Activated naive CD4-positive, alpha-beta T cell treated with anti-CD3 and anti-CD28 coated beads, Interleukin-2, amount 50 U/mL, for 24 hours (primary cell): ENCODE results near the gene ADAM22.

ENCODE experiments used
- H3K27ac Mint-ChIP-seq: one replicate; pipeline ENCODE4 v1.8.0; 2021; ENCODE audit warnings: mild to moderate bottlenecking, mixed read lengths
- H3K27me3 Mint-ChIP-seq: one replicate; pipeline ENCODE4 v1.8.0; 2021; ENCODE audit warnings: mixed read lengths
- H3K36me3 Mint-ChIP-seq: one replicate; pipeline ENCODE4 v1.8.0; 2021; ENCODE audit warnings: mixed read lengths
- H3K4me1 Mint-ChIP-seq: one replicate; pipeline ENCODE4 v1.8.0; 2021; ENCODE audit warnings: mixed read lengths
- H3K4me3 Mint-ChIP-seq: one replicate; pipeline ENCODE4 v1.8.0; 2021; ENCODE audit warnings: mild to moderate bottlenecking, mixed read lengths
- H3K9me3 Mint-ChIP-seq: one replicate; pipeline ENCODE4 v1.8.0; 2021; ENCODE audit warnings: mixed read lengths

The ADAM22 gene

DNA sequence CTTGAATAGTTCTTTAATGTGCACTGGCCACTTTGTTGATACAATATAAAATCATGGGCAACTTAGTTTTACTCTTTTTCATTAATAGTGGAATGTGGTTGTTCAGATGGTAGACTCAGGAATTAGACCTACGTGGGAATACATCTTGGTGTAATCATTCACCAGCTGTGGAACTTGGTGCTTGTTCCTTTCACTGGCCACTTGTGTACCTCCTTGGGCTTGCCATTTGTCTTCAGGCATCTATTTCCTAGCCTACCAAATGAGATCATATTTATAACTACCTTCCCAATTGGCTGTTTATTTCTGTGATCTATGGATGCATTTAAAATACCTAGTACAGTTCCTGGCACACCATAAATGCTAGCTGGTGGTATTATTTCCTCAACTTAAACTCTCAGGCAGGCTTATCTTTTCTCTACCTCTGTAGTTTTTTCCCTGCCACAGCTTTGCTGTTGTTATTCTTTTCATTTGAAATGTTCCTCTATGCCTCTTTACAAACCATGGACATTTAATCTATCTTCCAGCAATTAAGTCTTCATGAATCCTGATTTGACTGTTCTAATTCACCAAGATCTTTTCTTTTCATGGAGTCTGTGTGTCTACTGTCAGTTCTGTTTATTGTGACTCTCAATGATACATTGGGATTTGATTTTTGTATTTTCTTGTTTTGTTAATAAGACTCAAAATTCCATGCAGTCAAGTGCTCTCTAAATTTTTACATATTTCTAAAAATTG is 113.0 kb downstream of the ADAM22 start:
- peaks cover 12% of the 10 kb centered on the region for H3K4me1 Mint-ChIP-seq
- no peaks in the 10 kb centered on the region for H3K36me3 Mint-ChIP-seq
- H3K4me3 Mint-ChIP-seq: no peak overlapping the region
- no peaks in the 10 kb centered on the region for H3K9me3 Mint-ChIP-seq
- no peaks in the 10 kb centered on the region for H3K27me3 Mint-ChIP-seq
- no peak overlapping the region for H3K27ac Mint-ChIP-seq

DNA sequence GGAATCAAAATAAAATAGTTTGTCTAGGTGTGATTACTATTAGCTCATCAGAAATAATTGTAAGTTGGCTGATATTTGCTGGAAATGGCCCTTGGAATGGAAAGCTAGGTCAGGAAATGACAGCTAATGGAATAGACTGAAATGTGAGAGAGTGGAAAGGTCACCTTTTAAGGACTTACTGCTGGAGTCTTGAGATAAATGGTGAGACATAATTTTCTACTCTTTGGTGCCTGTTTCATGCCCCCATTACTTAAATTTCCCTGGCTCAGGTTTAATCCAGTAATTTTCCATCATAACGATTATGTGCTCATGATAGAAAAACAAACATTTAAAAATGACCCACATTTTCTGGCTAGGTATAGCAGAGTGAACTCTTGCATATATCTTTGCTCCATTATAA is 123.6 kb downstream of the ADAM22 start:
- Mint-ChIP-seq H3K4me1 (no peaks in the 10 kb centered on the region), H3K36me3 (peaks cover 2% of the 10 kb centered on the region), H3K27ac (no peak overlapping the region), H3K27me3 (no peaks in the 10 kb centered on the region), H3K4me3 (no peak overlapping the region), H3K9me3 (no peaks in the 10 kb centered on the region)

DNA sequence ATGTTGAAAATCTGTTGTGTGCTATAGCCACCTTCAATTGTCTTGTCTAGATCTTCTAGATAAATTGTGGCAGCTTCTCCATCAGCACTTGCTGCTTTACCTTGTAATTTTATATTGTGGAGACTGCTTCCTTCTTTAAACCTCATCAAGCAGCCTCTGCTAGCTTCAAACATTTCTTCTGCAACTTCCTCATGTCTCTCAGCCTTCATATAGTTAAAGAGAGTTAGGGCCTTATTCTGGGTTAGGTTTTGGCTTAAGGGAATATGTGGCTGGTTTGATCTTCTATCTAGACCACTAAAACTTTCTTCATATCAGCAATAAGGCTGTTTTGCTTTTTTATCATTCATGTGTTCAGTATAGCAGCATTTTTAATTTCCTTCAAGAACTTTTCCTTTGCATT is 128.2 kb downstream of the ADAM22 start:
- Mint-ChIP-seq H3K27ac (no peak overlapping the region), H3K27me3 (no peaks in the 10 kb centered on the region), H3K9me3 (no peaks in the 10 kb centered on the region), H3K4me3 (no peak overlapping the region), H3K4me1 (no peaks in the 10 kb centered on the region), H3K36me3 (peaks cover 2% of the 10 kb centered on the region)

DNA sequence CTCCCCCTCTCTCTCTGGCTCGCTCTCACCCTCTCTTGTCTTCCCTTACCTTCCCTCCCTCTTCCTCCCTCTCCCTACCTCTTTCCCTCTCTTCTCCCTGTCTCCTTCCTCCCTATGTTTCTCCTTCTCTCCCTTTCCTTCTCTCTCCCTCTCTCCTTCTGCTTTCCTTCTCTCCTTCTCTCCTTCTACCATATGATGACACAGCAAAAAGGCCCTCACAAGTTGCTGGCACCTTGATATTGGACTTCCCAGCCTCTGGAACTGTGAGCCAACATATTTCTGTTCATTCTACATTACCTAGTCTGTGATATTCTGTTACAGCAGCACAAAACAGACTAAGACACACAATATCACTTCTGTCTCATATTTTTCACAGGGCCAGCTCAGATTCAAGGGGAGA is 135.0 kb downstream of the ADAM22 start:
- H3K9me3 Mint-ChIP-seq: no peaks in the 10 kb centered on the region
- H3K4me1 Mint-ChIP-seq: no peaks in the 10 kb centered on the region
- no peaks in the 10 kb centered on the region for H3K27me3 Mint-ChIP-seq
- no peak overlapping the region for H3K27ac Mint-ChIP-seq
- H3K36me3 Mint-ChIP-seq: peaks cover 1% of the 10 kb centered on the region
- H3K4me3 Mint-ChIP-seq: no peak overlapping the region

DNA sequence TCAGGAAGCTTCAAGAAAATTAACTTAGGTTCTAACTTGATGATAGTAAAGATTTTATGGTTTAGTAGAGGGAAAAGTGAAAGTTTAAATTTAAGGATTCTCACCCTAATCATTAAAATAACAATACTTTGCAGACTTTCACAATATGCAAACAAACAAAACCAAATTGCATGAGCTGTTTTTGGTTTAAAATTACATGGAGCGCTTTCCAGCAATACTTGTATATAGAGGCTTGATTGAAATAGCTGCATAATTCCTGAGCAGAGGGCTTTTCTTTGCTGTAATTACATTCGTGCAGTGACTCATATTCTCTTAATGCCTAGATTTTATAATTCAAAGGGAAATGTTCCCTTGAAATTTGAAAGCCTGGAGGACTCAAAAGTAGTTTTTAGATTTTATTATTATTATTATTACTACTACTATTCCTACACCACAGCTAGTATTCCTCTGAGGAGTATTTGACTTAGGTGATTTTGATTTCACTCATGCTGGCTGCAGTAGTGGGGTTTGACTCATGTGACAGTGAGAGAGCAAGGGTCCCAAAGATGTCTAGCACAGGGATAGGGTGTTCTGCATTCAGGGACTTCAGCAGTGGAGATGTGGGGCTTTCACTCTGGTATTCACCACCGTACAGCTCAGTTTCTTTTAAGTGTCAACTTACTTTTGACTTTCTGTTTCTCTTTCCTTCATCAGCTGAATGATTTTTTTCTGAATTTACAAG is 138.1 kb downstream of the ADAM22 start:
- H3K4me1 Mint-ChIP-seq: no peaks in the 10 kb centered on the region
- H3K9me3 Mint-ChIP-seq: no peaks in the 10 kb centered on the region
- H3K4me3 Mint-ChIP-seq: no peak overlapping the region
- H3K27me3 Mint-ChIP-seq: peaks cover 2% of the 10 kb centered on the region
- peaks cover 5% of the 10 kb centered on the region for H3K36me3 Mint-ChIP-seq
- H3K27ac Mint-ChIP-seq: no peak overlapping the region

DNA sequence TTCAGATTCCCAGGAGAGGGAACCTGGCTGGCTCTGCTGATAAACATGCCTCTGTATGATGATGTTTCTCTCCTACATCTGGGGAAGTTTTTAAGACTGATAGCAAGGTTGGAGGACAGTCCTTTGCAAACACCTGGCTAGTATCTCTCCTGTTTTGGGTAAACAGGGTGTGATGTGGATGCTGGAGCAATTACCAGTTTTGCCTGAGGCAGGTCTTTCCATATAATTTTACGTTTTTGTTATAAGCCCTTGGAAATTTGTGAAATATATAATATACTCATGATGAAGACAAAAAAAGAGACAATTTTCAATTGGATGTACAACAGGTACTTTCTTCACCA is 138.6 kb downstream of the ADAM22 start:
- H3K4me3 Mint-ChIP-seq: no peak overlapping the region
- H3K27me3 Mint-ChIP-seq: peaks cover 2% of the 10 kb centered on the region
- no peaks in the 10 kb centered on the region for H3K9me3 Mint-ChIP-seq

DNA sequence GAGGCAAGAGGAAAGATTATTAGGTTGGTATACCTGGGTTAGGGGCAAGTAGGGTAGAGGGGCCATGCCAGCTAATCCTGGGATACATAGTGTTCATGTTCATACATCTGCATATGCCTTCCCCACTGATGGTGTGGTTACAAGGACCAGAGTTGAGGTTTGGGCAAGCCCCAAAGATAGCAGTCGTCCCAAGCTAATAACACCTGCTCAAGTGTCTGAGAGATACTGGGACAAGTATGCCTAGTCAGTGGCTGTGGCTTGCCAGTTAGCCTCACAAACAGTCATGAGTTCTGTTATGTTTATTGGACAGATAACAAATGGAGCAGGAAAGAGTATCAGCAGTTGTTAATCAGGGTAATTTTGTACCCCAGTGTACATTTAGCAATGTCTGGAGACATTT is 139.6 kb downstream of the ADAM22 start:
- Mint-ChIP-seq H3K4me3 (no peak overlapping the region), H3K27me3 (peaks cover 4% of the 10 kb centered on the region), H3K36me3 (peaks cover 9% of the 10 kb centered on the region), H3K27ac (no peak overlapping the region), H3K9me3 (no peaks in the 10 kb centered on the region), H3K4me1 (no peaks in the 10 kb centered on the region)

More for the DNA sequence above, 138.6 kb downstream of the ADAM22 start:
- H3K36me3 Mint-ChIP-seq: peaks cover 5% of the 10 kb centered on the region
- H3K27ac Mint-ChIP-seq: no peak overlapping the region
- H3K4me1 Mint-ChIP-seq: no peaks in the 10 kb centered on the region

DNA sequence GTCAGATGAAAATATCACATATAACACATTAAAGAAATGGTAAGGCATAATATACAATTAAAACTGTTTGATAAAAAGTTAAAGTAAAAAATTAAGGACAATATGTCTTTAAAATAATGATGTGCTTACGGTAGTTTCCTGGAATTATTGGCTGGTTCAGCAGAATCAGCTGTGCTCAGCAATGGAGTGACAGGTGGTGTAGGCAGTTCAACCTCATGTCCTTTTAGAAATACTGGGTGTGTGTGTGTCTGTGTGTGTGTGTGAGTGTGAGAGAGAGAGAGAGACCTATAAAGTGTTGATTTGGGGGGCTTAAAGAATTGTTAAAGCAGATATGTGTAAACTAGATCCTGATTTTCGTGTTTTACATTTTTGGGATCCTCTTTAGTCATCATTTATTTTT is 141.2 kb downstream of the ADAM22 start:
- H3K27me3 Mint-ChIP-seq: peaks cover 4% of the 10 kb centered on the region
- H3K36me3 Mint-ChIP-seq: peaks cover 10% of the 10 kb centered on the region
- no peaks in the 10 kb centered on the region for H3K9me3 Mint-ChIP-seq
- H3K4me1 Mint-ChIP-seq: no peaks in the 10 kb centered on the region
- H3K27ac Mint-ChIP-seq: no peak overlapping the region
- H3K4me3 Mint-ChIP-seq: no peak overlapping the region

DNA sequence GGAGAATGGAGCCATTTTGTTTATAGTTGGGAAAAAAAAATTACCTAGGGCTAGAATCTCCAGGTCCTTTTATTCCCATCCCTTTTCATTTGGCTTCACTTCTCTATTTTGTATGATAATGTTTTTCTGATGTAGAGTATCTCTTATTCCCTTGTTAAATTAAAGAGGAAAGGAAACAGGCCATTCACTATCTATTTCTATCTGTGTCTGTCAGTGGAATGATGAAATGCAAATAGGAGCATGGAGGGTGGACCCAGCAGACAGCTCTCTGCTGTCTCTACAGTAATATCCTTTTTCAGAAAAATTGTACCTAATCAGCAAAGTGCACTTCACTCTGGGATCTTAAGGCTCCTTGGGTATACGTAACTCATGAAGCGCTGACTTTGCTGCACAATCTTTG is 149.8 kb downstream of the ADAM22 start:
- H3K27me3 Mint-ChIP-seq: no peaks in the 10 kb centered on the region
- H3K4me1 Mint-ChIP-seq: no peaks in the 10 kb centered on the region
- H3K4me3 Mint-ChIP-seq: no peak overlapping the region
- peaks cover 8% of the 10 kb centered on the region for H3K9me3 Mint-ChIP-seq
- no peaks in the 10 kb centered on the region for H3K36me3 Mint-ChIP-seq
- no peak overlapping the region for H3K27ac Mint-ChIP-seq

DNA sequence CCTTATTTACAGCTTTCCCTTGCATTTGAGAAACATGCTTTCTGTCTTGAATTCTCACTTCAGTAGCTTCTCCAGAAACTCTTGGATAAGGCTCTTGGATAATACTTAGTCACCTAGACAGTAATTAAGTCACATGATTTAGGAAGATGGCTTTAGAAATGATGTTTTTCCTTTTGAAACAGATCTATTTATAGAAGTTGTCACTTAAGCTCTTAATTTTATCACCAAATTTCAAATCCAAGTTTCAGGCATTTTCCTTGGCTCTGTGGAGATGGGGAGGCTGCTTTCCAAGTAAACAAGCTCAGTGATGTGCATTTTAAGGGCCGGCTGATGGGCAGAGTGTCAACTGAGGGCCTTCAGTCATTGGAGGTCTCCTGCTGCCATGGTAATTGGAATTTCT is 155.5 kb downstream of the ADAM22 start:
- Mint-ChIP-seq H3K27ac (no peak overlapping the region), H3K36me3 (no peaks in the 10 kb centered on the region), H3K4me1 (peaks cover 6% of the 10 kb centered on the region), H3K9me3 (peaks cover 5% of the 10 kb centered on the region), H3K4me3 (no peak overlapping the region), H3K27me3 (no peaks in the 10 kb centered on the region)

DNA sequence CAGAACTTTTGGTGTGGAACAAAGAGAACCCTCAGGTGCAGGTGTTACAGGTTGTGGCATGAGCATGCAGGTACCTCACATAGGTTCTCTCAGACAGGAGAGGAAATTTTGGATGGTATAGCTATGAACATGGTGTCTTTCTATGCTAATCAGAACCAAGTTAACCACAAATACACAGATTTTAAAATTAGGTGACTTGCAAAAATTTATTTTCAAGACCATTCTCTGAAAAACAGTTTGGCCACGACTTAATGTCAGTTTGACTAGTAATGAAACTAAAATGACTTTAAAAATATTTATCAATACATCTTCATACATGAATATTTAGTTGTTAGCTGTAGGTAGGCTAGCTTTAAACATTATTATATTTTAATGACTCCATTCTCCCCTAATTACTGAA is 156.2 kb downstream of the ADAM22 start:
- Mint-ChIP-seq H3K4me1 (peaks cover 6% of the 10 kb centered on the region), H3K4me3 (no peak overlapping the region), H3K9me3 (no peaks in the 10 kb centered on the region), H3K36me3 (no peaks in the 10 kb centered on the region), H3K27ac (no peak overlapping the region), H3K27me3 (no peaks in the 10 kb centered on the region)

DNA sequence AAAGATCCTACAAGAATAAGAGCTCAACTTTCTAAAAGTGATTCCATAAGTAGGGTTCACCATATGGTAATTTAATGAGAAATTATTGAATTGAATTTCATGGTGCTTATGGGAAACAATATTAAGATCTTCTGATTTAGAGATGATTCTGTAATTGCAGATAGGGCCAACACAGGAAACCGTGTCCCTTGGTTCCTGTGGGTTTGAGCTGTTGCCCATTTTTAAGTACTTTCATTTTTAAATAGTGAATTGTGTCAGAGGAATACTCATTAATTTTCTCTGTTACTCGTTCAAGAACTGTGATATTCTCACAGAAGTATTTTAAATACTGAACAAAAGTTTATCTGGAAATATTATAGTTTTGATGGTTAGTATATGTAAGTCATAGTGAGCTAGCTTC is 156.6 kb downstream of the ADAM22 start:
- H3K4me1 Mint-ChIP-seq: peaks cover 6% of the 10 kb centered on the region
- H3K36me3 Mint-ChIP-seq: no peaks in the 10 kb centered on the region
- no peak overlapping the region for H3K27ac Mint-ChIP-seq
- no peaks in the 10 kb centered on the region for H3K27me3 Mint-ChIP-seq
- H3K9me3 Mint-ChIP-seq: no peaks in the 10 kb centered on the region
- no peak overlapping the region for H3K4me3 Mint-ChIP-seq

DNA sequence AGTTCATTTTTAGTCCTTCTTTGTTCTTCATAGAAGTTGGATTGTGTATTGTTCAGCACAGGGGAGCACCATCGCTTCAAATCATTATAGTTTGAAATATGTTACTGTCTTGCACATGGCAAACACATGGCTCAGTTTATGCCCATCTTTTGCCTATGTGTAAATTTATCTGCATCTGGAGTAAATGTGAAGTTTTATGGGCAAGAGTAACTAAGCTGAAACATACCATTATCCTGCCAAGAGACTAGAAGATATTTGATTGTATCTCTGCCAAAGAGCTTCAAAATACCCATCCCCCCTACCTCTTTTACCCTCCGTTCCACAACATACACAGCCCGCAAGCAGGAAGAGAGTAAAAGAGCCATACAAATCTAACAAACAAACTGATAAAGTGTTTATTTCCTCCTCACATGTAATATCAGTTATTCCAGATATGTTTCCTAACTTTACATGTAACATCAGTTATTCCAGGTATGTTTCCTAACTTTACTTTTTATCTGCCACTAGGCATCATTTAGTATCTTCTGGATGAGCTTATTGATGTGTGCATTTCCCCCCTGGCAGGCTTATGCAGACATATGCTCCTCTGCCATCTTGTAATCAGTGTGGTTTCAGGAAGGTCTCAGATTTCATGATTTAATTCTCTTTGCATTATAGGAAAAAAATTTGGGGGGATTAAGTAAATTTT is 158.1 kb downstream of the ADAM22 start:
- H3K27me3 Mint-ChIP-seq: no peaks in the 10 kb centered on the region
- no peak overlapping the region for H3K4me3 Mint-ChIP-seq
- peaks cover 6% of the 10 kb centered on the region for H3K4me1 Mint-ChIP-seq
- no peaks in the 10 kb centered on the region for H3K36me3 Mint-ChIP-seq
- no peaks in the 10 kb centered on the region for H3K9me3 Mint-ChIP-seq
- no peak overlapping the region for H3K27ac Mint-ChIP-seq

DNA sequence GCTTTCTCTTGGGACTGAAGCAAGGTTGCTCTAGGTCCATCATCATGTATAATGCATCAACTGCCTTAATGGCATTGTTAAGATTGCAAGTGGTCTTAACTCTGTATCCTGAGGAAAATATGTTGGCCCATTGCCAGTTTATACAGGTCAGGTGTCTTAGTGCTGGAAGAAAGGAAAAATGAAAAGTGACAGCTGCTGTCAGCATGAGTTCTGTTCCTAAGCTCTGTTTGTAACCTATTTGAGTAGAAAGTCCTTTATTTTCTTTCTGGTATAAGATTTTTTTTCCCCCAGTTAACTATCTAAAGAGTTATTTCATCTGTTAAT is 158.6 kb downstream of the ADAM22 start:
- Mint-ChIP-seq H3K36me3 (no peaks in the 10 kb centered on the region), H3K27me3 (no peaks in the 10 kb centered on the region), H3K9me3 (no peaks in the 10 kb centered on the region), H3K27ac (no peak overlapping the region), H3K4me3 (no peak overlapping the region), H3K4me1 (peaks cover 6% of the 10 kb centered on the region)

DNA sequence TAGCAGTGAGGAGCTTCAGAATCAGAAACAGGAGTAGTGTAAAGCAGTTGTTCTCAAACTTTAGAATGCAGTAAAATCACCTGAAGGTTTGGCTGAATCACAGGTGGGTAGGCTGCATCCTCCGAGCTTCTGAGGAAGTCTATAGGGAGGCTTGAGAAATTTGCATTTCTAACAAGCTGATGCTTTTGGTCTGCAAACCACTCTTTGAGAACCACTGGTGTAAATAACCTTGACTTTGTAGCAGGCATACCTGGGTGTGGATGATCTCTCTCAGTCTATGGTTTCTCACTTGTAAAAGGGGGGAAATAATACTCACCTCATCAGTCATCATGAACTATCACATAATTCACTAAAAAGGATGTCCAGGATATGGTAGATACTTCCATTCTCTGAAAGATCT is 167.7 kb downstream of the ADAM22 start:
- Mint-ChIP-seq H3K9me3 (no peaks in the 10 kb centered on the region), H3K27ac (no peak overlapping the region), H3K27me3 (no peaks in the 10 kb centered on the region), H3K36me3 (no peaks in the 10 kb centered on the region), H3K4me1 (no peaks in the 10 kb centered on the region), H3K4me3 (no peak overlapping the region)

DNA sequence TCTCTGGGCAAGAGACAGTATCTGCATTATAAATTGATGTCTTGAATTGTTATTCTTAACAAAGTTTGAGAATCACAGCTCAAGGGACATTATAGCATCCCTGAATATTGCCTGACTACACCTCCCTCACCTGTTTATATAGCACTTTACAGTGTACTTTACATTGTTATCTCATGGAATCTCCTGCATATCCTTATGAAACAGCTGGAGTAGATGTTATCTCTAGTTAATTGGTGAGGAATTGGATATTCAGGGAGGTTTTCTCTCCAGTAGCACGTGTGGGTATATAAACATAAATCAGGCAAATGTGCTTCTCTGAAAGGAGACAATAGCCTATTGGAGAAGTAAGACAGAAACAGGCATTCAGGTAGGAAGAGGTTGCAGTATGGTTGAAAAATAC is 168.6 kb downstream of the ADAM22 start:
- H3K27me3 Mint-ChIP-seq: no peaks in the 10 kb centered on the region
- no peaks in the 10 kb centered on the region for H3K36me3 Mint-ChIP-seq
- H3K4me3 Mint-ChIP-seq: no peak overlapping the region
- no peaks in the 10 kb centered on the region for H3K4me1 Mint-ChIP-seq
- H3K9me3 Mint-ChIP-seq: no peaks in the 10 kb centered on the region
- no peak overlapping the region for H3K27ac Mint-ChIP-seq
